ENCODE measurements around the gene WNT9B.

GRCh38 chr17:46821482-46822387 is 29.6 kb upstream of the WNT9B start:
- TF ChIP-seq CTCF (conservative IDR thresholded peaks at IDR 0.05; ENCODE audit: low read length), result no peak
- no peak for TF ChIP-seq EZH2phosphoT487 (IDR thresholded peaks at IDR 0.05; ENCODE audit: borderline replicate concordance)
